GM21723 (cell line): ENCODE results near the gene AGR2.
"Not testable (repeated sequence)": the region's sequence is repeated elsewhere in the genome, so short reads cannot be mapped to it uniquely, and the experiment has no call there.

Source experiments
- ATAC-seq: cut with Tn5 transposase; IDR thresholded peaks from one replicate; pipeline ENCODE4 v1.9.1; 2021; ENCODE audit warnings: mild to moderate bottlenecking, moderate library complexity; ENCODE audit not compliant: unreplicated experiment

Gene AGR2

DNA sequence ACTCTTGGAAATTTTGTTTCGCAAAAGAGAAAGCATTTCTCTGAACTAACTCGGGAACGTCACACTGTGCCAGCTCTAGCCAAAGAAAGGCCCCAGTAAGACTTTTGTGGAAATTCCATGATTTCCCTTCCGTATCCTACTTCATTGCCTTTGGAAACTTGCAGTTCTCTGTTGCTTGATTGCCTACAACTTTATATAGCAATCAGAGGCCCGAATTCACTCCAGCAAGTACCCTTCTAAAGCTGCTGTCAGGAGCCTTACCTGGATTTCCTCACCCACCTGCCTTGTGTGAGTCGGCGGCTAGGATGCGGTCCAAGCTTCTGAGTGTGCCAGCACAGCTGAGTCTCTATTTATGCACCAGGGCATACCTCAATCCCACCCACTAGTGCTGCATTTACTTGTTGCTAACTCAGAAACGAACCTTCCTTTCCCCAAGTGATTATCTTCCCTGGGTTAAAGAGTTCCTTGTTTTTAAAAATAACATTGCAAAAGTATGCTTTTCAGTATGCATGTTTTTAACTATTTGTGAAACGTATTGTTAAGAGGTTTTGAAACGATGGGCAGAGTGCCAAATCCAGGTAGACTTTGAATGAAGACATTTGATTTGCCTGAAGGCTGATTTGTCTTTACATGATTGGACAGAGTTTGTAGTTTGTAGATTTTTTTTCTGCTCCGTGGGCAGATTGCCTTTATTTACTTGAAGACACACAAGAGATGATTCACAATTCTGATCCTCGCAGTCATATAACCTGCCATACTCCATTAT, at the start of gene AGR2:
TSS of gene AGR2 (minus strand) at position 326 of the 766 bp plus-strand sequence. CDS start 3,203 bp downstream, outside the sequence.
- ATAC-seq, result no peak

DNA sequence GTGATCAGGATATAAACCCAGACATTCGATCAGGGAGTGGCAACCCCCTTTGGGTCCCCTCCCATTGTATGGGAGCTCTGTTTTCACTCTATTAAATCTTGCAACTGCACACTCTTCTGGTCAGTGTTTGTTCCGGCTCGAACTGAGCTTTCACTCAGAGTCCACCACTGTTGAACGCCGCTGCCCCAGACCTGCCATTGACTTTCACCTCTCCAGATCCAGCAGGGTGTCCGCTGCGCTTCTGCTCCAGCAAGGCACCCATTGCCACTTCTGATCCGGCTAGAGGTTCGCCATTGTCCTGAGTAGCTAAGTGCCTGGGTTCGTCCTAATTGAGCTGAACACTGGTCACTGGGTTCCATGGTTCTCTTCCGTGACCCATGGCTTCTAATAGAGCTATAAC, 48.4 kb upstream of the AGR2 start:
- ATAC-seq, result not testable (repeated sequence)

DNA sequence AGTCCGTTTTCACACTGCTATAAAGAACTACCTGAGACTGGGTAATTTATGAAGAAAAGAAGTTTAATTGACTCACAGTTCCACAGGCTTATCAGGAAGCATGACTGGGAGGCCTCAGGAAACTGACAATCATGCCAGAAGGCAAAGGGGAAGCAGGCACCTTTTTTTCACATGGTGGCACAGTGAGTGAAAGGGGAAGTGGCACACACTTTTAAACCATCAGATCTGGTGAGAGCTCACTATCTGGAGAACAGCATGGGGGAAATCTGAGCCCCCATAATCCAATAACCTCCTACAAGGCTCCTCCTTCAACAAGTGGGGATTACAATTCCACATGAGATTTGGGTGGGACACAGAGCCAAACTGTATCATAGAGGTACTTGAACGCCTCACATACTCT, 47.0 kb upstream of the AGR2 start:
- no peak for ATAC-seq

DNA sequence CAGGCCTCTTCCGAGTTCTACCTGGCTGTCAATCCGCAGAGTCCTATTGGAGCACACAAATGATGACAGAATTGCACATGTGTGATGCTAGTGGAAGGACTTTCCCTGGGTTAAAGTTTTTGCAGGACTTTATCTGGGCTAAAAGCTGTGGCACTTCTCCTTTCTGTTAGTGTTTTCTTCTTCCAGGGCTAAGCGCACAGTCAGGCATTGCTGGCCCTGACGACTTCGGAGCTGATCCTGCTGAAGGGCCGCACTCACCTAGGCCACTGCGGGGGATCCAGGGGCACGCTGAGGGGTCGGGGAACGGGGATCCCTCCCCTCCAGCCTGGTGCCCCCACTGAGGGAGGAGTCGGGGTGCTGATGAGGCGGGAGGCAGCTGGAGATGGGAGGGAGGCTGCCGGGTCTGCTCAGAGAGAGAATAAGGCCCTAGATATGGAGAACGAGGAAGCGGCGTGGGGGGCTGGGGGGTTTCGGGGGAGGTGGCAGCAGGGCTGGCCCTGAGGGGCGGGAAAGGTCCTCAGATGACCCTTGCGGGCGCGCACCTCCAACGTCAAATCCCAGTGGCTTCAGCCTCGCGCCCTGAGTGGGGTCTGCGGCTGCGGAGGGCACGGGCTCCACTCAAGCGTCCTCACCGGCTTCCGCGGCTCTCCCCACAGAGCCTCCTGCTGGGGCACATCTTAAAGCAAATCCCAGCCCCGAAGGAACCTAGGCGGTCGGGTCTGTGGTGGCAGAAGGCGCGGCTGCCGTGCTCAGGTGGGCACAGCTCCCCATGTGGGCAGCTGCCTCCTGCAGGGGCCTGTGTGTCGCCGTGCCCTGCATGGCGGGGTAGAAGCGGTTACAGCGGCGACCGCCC, 46.0 kb upstream of the AGR2 start:
- ATAC-seq, result no peak

DNA sequence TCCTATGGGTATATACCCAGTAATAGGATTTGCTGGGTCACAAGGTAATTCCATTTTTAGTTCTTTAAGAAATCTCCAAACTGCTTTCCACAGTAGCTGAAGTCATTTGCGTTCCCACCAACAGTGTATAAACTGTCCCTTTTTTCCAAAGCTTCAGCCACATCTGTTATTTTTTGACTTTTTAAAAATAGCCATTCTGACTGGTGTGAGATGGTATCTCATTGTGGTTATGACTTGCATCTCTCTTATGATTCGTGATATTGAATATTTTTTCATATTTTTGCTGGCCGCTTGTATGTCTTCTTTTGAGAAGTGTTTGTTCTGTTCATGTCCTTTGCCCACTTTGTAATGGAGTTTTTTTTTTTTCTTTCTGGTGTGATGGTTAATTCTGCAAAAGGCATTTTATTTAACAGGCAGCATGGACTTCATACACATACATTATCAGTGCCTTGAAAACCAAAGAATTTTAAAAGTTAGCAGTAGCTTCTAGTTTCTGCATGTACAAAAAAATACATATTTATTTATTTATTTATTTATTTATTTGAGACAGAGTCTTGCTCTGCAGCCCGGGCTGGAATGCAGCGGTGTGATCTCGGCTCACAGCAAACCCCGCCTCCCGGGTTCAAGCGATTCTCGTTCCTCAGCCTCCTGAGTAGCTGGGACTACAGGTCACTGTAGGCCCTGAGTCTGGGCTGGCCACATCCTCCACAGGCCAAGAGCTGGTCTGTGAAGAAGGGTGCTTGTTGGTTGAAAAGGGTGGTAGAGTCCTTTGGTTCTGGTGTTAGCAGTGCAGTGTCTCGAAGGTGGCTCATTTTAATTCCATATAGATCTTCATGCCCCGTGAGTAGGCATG, 44.7 kb upstream of the AGR2 start:
- ATAC-seq, result no peak

DNA sequence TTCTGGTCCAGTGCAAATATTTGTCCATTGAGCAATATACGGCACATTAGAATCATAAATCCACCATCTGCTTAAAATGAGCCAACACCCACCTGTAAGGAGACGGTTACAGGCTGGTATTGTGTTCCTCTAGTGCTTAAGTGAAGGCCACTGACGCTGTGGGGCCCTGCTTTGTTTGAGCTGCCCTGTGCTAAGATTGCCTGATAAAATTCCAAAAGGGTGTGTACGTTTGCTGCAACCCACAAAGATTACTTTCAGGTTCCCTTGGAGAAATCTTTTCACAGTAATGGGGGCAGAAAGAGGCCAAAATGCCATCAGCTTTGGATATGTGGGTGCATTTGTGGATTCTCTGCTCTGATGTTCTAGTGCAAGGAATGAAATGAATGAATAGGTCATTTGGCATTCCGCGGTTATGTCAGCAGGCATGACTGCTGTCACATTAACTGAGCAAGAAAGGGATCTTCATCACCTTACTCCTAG, 42.6 kb upstream of the AGR2 start:
- ATAC-seq, result no peak

DNA sequence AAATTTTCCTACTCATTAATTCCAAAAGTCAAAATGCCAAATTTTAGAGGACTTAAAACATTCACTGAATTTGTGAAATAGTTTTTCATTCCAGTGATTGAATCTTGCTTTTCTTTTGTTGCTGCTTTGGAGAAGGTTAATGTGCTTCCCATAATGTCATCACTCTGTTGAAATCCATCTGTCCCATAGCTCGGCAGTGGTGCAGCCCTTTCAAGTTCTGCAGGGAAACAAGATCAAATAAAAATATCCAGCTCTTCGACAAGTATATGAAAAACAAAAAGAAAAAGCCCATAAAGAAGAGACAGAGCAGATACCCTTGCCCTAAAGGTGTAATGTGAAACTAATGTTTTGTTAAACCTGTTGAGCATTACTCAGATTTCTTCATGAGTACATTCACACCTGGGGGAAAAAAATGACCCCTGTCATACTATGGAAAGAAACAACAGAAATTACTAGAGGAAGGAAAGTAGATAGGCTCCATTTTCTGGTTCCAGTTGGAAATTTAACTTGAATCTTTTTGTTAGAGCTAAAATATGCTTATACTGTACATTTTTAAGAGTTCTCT, 41.9 kb upstream of the AGR2 start:
- ATAC-seq, result no peak

DNA sequence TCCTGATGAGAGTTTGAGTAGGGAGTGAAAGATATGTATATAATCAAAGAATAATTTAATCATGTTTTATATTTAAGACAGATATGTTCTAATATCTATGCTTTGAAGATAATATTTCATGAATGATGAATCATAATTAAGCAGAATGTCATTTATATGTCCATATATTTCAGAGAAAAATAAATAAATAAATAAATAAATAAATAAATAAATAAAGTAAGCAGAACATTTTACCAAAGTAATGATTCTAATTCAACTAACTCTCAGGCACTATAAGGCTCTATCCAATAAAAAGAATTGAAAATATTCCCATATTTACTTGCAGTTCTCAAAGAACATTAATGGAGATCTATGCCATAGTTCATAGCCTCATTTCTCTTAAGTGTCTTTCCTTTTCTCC, 40.9 kb upstream of the AGR2 start:
- no peak for ATAC-seq

DNA sequence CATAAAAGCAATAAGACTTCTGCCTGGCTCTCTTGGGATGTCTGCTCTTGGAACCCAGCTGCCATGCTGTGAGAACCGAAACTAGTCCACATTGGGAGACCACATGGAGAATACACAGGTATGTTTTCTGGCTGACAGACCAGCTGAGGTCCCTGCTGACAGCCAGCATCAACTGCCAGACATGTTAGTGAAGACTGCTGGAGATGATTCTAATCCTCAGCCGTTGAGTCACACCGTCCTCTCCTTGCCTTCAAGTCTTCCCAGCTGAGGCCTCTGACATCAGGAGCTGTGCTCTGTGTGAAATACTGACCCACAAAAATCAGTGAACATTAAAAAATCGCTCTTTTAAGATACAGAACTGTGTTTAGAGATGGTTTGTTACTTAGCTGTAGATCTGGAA, 36.9 kb upstream of the AGR2 start:
- no peak for ATAC-seq

DNA sequence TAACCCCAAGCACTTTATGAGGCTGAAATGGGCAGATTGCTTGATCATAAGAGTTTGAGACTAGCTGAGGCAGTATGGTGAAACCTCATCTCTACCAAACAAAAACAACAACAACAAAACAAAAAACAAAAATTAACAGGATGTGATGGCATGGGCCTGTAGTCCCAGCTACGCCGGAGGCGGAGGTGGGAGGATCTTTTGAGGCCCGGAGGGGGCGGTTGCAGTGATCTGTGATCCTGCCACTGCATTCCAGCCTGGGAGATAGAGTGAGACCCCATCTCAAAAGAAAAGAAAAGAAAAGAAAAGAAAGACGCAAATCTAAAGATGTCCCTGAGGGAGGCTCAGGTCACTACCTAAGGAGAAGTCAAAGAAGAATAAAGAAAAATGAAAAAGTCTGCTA, 35.3 kb upstream of the AGR2 start:
- ATAC-seq, result no peak

DNA sequence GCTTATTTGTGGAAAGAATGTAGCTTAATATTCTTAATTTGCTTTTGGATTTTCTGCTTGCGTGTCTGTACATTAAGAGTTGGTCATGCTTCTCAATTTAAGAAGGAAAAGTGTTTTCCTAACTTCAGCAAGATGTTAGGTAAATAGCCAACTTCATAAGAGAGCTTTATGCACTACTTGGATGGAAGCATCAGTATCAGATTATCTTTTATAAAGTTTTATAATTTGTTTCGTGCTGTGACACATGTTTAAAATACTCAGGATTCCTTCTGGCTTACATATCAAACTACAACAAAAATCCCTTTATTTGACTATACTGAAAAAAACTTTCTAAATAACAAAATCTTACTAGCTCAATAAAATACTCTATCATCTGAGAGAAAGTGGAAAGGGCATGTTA, 34.8 kb upstream of the AGR2 start:
- no peak for ATAC-seq

DNA sequence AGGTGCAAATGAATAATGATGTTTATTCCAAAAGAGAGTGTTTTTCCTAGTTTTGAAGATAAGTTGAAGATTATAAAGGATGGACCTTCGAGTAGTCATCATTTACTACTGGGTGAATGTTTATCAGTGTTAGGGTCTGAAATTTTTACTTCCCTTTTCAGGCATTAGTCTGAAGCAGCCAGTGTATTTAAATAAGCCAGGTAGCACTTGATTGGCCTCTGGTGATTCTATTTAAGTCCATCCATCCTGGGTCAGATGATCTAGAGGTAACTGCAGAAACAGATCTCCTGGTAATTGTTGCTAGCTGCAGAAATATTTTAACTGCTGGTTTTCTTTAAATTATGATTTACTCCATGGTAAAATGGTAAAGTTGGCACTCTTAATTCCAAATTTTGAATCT, 34.1 kb upstream of the AGR2 start:
- no peak for ATAC-seq

DNA sequence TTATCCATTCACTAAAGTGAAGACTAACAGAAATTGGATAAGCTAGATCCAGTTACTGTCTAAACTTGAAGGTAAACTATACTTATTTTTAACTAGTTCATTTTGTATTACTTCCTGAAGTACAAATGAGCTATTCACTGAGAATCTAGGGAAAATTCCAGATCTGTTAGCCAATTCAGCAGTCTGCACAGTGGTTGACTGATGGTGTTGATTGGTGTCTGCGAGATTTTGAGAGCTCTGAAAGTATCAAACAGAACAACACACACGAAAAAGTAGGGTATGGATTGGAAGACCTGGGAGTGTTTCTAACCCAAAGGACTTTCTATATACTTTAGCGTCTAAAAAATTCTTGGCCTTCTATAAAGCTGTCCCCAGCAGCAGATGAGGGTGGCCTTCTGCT, 33.6 kb upstream of the AGR2 start:
- ATAC-seq, result no peak

DNA sequence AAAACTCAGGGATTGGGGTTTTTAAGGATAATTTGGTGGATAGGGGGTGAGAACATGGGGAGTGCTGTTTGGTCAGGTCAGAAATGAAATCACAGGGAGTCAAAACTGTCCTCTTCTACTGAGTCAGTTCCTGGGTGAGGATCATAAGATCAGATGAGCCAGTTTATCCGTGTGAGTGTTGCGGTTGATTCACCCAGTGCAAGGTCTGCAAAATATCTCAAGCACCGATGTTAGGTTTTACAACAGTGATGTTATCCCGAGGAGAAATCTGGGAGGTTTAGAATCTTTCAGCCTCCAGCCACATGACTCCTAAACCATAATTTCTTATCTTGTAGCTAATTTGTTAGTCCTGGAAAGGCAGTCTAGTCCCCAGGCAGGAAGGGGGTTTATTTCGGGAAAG, 31.7 kb upstream of the AGR2 start:
- ATAC-seq, result no peak

DNA sequence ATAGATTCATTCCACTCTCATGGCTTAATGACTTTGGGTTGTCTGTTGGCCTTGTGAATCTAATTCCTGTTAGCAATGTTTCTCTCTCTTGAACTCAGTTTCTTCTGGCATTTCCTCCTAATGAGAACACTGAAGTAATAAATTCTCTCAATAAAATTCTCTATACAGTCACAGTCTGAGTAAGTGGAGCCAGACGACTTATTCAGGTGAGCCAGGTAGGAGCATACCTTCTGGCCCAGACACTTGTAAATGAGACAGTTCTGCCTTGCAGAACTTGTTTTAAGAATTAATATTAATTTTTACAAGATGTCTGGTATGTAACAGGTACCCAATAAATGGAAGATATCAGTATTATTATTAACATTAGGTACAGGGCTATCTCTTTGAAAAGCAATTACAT, 28.6 kb upstream of the AGR2 start:
- ATAC-seq, result no peak

DNA sequence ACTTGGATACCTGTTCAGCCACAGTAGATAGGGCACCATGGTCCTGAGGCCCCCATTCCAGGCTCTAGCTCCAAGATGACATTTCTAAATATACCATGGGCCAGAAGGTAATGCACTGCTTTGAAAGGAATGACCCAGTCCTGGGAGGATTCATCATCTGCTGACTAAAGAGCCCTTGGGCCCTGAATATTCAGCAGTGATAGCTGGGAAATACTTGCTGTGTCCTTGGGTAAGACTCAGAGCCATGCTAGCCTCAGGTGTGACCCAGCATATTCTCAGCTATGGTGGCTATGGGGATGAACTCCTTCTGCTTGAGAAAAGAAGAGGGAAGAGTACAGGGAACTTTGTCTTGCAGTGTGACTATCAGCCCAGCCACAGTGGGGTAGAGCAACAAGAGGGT, 21.3 kb upstream of the AGR2 start:
- ATAC-seq, result no peak

DNA sequence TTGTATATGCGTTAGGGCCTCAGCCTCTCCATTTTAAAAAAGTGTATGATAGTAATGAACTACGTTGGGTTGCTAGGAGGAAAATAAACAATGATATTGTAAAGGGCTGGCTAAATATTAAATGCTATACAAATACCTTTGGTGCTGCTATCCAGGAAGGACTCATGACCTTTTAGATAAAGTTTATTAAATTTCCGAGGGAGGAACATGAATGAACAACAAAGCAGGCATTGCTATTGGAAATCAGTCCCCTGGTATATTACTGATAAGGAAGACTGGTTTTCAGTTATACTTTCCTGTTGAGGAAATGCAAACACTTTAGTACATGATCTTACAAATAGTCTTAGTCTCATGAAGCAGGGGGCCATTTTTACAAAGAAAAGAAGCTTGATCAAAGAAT, 17.2 kb upstream of the AGR2 start:
- no peak for ATAC-seq

DNA sequence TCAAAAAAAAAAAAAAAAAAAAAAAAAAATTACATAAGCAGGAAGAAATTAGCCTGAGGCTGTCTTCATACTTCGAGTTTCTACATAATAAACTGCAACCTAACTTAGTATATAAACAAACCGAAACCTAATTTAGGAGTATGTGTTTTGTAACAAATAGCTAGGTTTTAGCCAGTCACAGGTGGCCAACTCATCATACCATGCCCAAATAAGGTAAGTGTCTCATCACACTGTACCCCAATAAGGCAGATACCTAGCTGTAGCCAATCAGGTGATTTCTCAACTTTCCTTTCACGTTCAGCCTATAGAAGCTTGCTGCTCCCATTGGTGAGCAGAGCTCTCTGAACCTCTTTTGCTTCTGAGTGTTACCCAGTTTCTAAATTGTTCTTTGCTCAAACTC, 13.9 kb upstream of the AGR2 start:
- no peak for ATAC-seq

DNA sequence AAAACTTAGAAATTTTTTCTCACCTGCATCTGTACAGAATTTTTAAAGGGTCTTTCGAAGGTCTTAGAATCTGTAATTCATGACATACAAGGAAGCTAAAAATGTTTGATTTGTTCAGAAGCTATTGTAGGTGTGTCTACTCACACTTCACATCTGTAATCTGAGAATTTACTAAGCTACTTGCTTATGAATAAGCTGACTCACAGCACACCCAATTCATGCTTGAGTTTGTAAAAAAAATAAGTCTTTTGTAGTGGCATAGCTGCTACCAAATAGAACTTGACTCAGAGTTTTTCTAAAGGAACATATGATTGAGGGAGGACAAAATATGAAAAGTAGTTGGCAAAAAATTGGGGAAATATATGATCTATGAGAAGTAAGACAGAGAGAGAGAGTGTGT, 12.7 kb upstream of the AGR2 start:
- no peak for ATAC-seq

DNA sequence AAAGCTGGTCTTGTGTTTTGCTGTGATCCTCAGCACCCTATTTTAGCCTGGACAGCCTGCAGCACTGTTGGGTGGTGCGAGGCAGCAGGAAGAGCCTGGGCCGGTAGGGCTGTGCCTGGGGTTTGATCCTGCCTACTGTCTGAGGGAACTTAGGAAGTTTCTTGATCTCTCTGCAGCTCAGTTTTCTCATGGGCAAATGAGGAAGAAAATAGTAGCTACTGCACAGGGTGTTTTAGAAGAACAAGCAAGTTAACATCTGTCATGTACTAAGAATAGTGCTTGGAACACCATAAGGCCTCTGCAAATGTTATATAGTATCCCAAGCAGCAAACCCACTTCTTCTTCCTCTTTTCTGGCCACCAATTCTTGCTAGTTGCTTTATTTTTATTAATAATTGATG, 12.0 kb upstream of the AGR2 start:
- ATAC-seq, result no peak

DNA sequence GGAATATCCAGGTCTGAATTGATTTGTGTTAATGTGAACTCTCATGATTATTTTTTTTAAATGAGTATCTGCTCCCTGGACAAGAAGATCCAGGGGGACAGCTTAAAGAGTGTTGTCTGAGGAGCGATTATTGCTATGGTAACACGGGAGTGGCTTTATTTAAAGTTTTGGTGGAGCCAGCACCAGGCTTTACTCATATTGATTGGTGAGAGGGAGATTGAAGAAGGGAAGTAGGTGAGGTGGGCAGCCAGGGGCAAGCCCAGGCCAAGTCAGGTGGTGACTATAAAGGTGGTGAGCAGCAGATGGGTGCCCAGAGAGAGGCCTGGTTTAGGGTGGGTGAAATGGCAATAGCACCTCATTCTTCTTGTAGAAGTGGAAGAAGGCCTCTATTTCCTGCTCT, 10.2 kb upstream of the AGR2 start:
- no peak for ATAC-seq
